Gastroesophageal sphincter (tissue), 4 donors: Measurements from ENCODE around the gene NEK10. TPM values are rescaled to one million over a fixed set of nuclear protein-coding genes. Genes with fewer than 3 reads are reported as not detected.
"Not testable (repeated sequence)": the region's sequence is repeated elsewhere in the genome, so short reads cannot be mapped to it uniquely, and the experiment has no call there.

Source experiments
- ATAC-seq: fragments of 150-250 bp; one replicate; pipeline ENCODE4 v1.9.1; 2016; ENCODE audit warnings: mild to moderate bottlenecking, moderate library complexity
- H3K27ac ChIP-seq, 4 donors: fragments of 200-600 bp; sonication (generic) in 3 of 4; 1 replicate in 3 of 4; 2 replicates in 1 of 4; pipeline ENCODE4 v1.5.1; 2016 to 2019
- H3K27me3 ChIP-seq: fragments of 200-600 bp; sonication (generic); one replicate; pipeline ENCODE4 v1.5.1; 2019
- H3K36me3 ChIP-seq, 2 donors: fragments of 200-600 bp; sonication (generic); one replicate each; pipeline ENCODE4 v1.5.1; 2019; ENCODE audit warnings: control low read depth in 1 of 2
- H3K4me1 ChIP-seq, 3 donors: fragments of 200-600 bp; sonication (generic); 1 replicate in 2 of 3; 2 replicates in 1 of 3; pipeline ENCODE4 v1.5.1; 2016 to 2019; ENCODE audit warnings: control low read depth in 2 of 3
- H3K4me3 ChIP-seq, 2 donors: fragments of 200-600 bp; sonication (generic); one replicate each; pipeline ENCODE4 v1.5.1; 2019; ENCODE audit warnings: mild to moderate bottlenecking in 1 of 2, moderate library complexity in 1 of 2
- H3K9me3 ChIP-seq, 3 donors: fragments of 200-600 bp; sonication (generic); one replicate each; pipeline ENCODE4 v1.5.1; 2017 to 2019; ENCODE audit warnings: control low read depth in 2 of 3
- CTCF ChIP-seq, 4 experiments: fragments of 200-600 bp in 2 of 4; fragments of 450-650 bp in 2 of 4; sonication (generic) in 1 of 4; IDR thresholded peaks; one replicate each; pipeline ENCODE4 v1.5.1; 2017 to 2019; ENCODE audit warnings: antibody characterized with exemption in 4 of 4, mild to moderate bottlenecking in 2 of 4, moderate library complexity in 2 of 4
- EP300 ChIP-seq: sonication (generic); formaldehyde crosslinking; IDR thresholded peaks from one replicate; pipeline ENCODE4 v1.6.1; 2017; ENCODE audit warnings: antibody characterized with exemption, mild to moderate bottlenecking
- POLR2A ChIP-seq, 2 donors: fragments of 450-650 bp; IDR thresholded peaks; one replicate each; pipeline ENCODE4 v1.6.1; 2017; ENCODE audit warnings: antibody characterized with exemption in 2 of 2, mild to moderate bottlenecking in 2 of 2, moderate library complexity in 1 of 2
- POLR2AphosphoS5 ChIP-seq: sonication (generic); formaldehyde crosslinking; IDR thresholded peaks from one replicate; pipeline ENCODE4 v1.6.1; 2017; ENCODE audit warnings: antibody characterized with exemption
- WGBS, 2 donors: methylation state at CpG; one replicate each; pipeline ENCODE4 v1.1.5; 2018; ENCODE audit warnings: low coverage in 1 of 2; 5-methylcytosine and 5-hydroxymethylcytosine counted together
- total RNA-seq, 4 donors: library from RNA; depleted of rRNA; stranded (reverse); fragments of >200 nt; gene quantifications; one replicate each; pipeline ENCODE4 v1.1.0, GENCODE V29; 2016

Gene NEK10
- total RNA-seq, 4 donors from 2014 or later = 0.62 to 2.7 (median 1.5) TPM

DNA sequence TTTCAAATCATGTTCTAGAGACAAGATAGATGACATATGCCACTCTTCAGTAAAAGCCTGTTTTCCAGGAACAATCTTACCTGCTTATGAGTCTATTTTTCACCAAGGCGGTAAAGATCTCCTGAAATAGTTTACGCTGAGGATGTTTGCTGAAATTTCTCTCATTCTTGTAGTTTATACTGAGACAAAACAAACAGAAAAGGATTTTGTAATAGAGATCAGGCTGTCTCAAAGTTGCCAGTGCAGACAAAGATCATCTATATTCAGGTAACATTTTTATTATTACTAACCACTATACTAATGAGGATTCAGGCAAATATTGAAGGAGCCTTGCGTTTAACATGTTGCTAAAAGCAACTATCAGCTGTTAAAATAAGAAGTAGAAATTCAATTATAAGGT, 25.0 kb downstream of the NEK10 start:
- no peaks in the 10 kb centered on the region for H3K27me3 ChIP-seq
- no peak for TF ChIP-seq POLR2A (IDR thresholded peaks at IDR 0.05)
- no peak for TF ChIP-seq CTCF (IDR thresholded peaks at IDR 0.05)
- no peak for TF ChIP-seq POLR2AphosphoS5
- TF ChIP-seq EP300 = no peak
- H3K4me1 ChIP-seq = no peaks in the 10 kb centered on the region
- H3K36me3 ChIP-seq = no peaks in the 10 kb centered on the region
- no peak for ATAC-seq
- no peak overlapping the region for H3K27ac ChIP-seq
- H3K9me3 ChIP-seq = no peaks in the 10 kb centered on the region
- 100% methylated on average over 3 of the region's 3 CpGs for WGBS, 2 donors
- no peak overlapping the region for H3K4me3 ChIP-seq

DNA sequence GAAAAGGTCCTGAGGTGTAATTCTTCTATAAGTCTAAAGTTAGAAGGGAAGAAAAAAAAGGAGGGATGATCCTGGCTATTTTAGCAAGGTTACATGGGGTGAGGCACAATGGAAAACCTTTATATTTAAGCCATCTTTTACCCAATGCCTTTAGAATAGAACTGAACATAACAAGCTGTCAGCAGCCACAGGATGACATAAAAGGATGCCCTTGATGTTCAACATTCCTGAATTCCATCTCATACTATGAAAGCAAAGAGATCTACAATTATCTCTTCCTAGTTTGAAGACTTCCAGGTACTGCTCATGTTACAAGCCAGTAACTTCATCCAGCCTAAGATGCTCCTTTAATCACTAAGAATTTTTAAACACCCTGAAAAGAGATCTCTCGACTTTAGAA, 26.9 kb downstream of the NEK10 start:
- Histone ChIP-seq H3K4me1 (no peaks in the 10 kb centered on the region), H3K27ac (no peak overlapping the region), H3K27me3 (no peaks in the 10 kb centered on the region), H3K9me3 (no peaks in the 10 kb centered on the region), H3K4me3 (no peak overlapping the region), H3K36me3 (no peaks in the 10 kb centered on the region)
- 50 to 72% methylated on average over 1 of the region's 1 CpG for WGBS, 2 donors
- no peak for ATAC-seq
- TF ChIP-seq CTCF (IDR thresholded peaks at IDR 0.05) (no peak), POLR2AphosphoS5 (no peak), EP300 (no peak)

- TF ChIP-seq POLR2AphosphoS5 = no peak
- TF ChIP-seq EP300 = no peak
- no peak for TF ChIP-seq POLR2A (IDR thresholded peaks at IDR 0.05)
- no peak for TF ChIP-seq CTCF (IDR thresholded peaks at IDR 0.05)
- Histone ChIP-seq H3K9me3 (no peaks in the 10 kb centered on the region), H3K27ac (no peak overlapping the region), H3K4me1 (no peaks in the 10 kb centered on the region), H3K36me3 (no peaks in the 10 kb centered on the region), H3K27me3 (no peaks in the 10 kb centered on the region), H3K4me3 (no peak overlapping the region)
- WGBS, 2 donors = 70 to 83% methylated on average over 1 of the region's 1 CpG
- ATAC-seq = no peak
These were observed 28.6 kb downstream of the NEK10 start for GRCh38 chr3:27340534-27340933.

- 75 to 93% methylated on average over 1 of the region's 1 CpG for WGBS, 2 donors
- no peak for TF ChIP-seq CTCF (IDR thresholded peaks at IDR 0.05)
- no peak for TF ChIP-seq POLR2AphosphoS5
- no peak for TF ChIP-seq POLR2A (IDR thresholded peaks at IDR 0.05)
- TF ChIP-seq EP300 = no peak
- no peaks in the 10 kb centered on the region for H3K36me3 ChIP-seq
- H3K4me3 ChIP-seq = no peak overlapping the region
- no peaks in the 10 kb centered on the region for H3K27me3 ChIP-seq
- H3K4me1 ChIP-seq = no peaks in the 10 kb centered on the region
- no peaks in the 10 kb centered on the region for H3K9me3 ChIP-seq
- no peak for ATAC-seq
- H3K27ac ChIP-seq = no peak overlapping the region
These were observed 33.6 kb downstream of the NEK10 start for GRCh38 chr3:27335571-27335970.

DNA sequence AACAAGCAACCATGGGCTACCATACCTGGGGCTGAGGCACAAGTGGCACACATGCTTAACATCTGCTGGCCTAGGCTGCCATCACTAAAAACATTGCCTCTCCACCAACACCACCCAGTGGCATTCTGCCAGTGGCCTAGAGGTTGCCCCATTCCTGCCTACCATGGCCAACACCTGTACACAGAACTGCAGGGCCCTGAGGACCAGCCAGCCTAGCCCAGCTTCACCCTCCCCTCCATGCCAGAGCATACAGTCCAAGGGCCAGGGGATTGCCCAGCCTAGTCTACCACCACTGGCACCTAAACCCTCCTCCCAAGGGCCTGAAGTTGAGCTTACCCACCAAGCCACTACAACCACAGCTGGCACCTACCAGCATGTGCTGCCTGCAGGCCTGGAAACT, 35.3 kb downstream of the NEK10 start:
- H3K4me1 ChIP-seq = no peaks in the 10 kb centered on the region
- ATAC-seq = no peak
- no peak overlapping the region for H3K27ac ChIP-seq
- no peaks in the 10 kb centered on the region for H3K36me3 ChIP-seq
- TF ChIP-seq EP300 = no peak
- TF ChIP-seq POLR2A (IDR thresholded peaks at IDR 0.05) = no peak
- TF ChIP-seq POLR2AphosphoS5 = no peak
- no peak for TF ChIP-seq CTCF (IDR thresholded peaks at IDR 0.05)
- no peaks in the 10 kb centered on the region for H3K27me3 ChIP-seq
- H3K9me3 ChIP-seq = no peaks in the 10 kb centered on the region
- no peak overlapping the region for H3K4me3 ChIP-seq

DNA sequence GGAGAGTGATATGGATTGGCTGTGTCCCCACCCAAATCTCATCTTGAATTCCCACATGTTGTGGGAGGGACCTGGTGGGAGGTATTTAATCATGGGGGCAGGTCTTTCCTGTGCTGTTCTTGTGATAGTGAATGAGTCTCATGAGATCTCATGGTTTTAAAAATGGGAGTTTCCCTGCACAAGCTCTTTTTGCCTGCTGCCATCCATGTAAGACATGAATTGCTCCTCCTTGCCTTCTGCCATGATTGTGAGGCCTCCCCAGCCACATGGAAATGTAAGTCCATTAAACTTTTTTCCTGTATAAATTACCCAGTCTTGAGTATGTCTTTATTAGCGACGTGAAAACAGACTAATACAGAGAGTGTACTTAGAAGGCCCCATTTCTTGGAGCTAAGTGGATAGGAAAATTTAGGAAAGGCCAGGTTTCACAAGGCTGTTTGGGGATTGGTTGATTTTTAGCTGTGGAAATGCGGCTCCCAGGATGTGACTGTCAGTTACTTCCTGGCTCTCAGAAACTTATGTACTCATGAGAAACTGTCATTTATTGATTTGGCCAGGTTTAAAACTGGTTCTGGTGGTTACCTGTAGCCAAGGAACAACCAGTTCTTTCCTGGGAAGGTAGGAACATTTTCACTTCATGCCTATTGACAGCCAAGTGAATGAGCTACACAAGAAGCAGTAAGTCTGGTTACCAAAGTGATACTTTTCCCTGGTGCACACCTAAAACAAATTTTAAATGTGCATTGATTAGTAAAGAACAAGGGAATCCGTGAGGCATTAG, 40.0 kb downstream of the NEK10 start:
- H3K36me3 ChIP-seq, H3K27me3 ChIP-seq, H3K27ac ChIP-seq, ATAC-seq, H3K4me3 ChIP-seq, H3K9me3 ChIP-seq: not testable (repeated sequence)
- 95% methylated on average over 3 to 4 of the region's 4 CpGs for WGBS, 2 donors
- peaks cover 8 to 32% (median 15%) of the 10 kb centered on the region in 3 donors for H3K4me1 ChIP-seq
